ENCODE data around the gene ST6GAL2.

The ST6GAL2 gene

GRCh38 chr2:106843910-106844250 lies 42.1 kb downstream of the ST6GAL2 start:
- no peak for DNase-seq (ENCODE audit: low read depth, low spot score)
- TF ChIP-seq CTCF (IDR thresholded peaks at IDR 0.05; ENCODE audit: low read depth, low read length): no peak
- no peak overlapping the region for H3K4me3 ChIP-seq (ENCODE audit: low read depth, low read length)
- in situ Hi-C loops (cut with HindIII; ENCODE audit: low sequenced_read_pairs): no loop called here

GRCh38 chr2:106843001-106843909 lies 42.7 kb downstream of the ST6GAL2 start:
- no peak for TF ChIP-seq CTCF (IDR thresholded peaks at IDR 0.05; ENCODE audit: low read depth, low read length)
- DNase-seq (ENCODE audit: low read depth, low spot score): no peak
- no peak overlapping the region for H3K4me3 ChIP-seq (ENCODE audit: low read depth, low read length)
- in situ Hi-C loops (cut with HindIII; ENCODE audit: low sequenced_read_pairs): no loop called here

GRCh38 chr2:106841886-106842645 lies 43.9 kb downstream of the ST6GAL2 start:
- in situ Hi-C loops (cut with HindIII; ENCODE audit: low sequenced_read_pairs): no loop called here
- TF ChIP-seq CTCF (IDR thresholded peaks at IDR 0.05; ENCODE audit: low read depth, low read length): no peak
- H3K4me3 ChIP-seq (ENCODE audit: low read depth, low read length): no peak overlapping the region
- DNase-seq (ENCODE audit: low read depth, low spot score): no peak

- DNase-seq (ENCODE audit: low read depth, low spot score): no peak
Observed at GRCh38 chr2:106840818-106841217, 45.1 kb downstream of the ST6GAL2 start.

GRCh38 chr2:106839849-106840595 lies 45.9 kb downstream of the ST6GAL2 start:
- no peak overlapping the region for H3K4me3 ChIP-seq (ENCODE audit: low read depth, low read length)
- TF ChIP-seq CTCF (IDR thresholded peaks at IDR 0.05; ENCODE audit: low read depth, low read length): peak; percentile 27
- no peak for DNase-seq (ENCODE audit: low read depth, low spot score)
- in situ Hi-C loops (cut with HindIII; ENCODE audit: low sequenced_read_pairs): no loop called here

More at GRCh38 chr2:106840818-106841217, 45.1 kb downstream of the ST6GAL2 start:
- H3K4me3 ChIP-seq (ENCODE audit: low read depth, low read length): no peak overlapping the region
- in situ Hi-C loops (cut with HindIII; ENCODE audit: low sequenced_read_pairs): no loop called here
- no peak for TF ChIP-seq CTCF (IDR thresholded peaks at IDR 0.05; ENCODE audit: low read depth, low read length)

- in situ Hi-C loops (cut with HindIII; ENCODE audit: low sequenced_read_pairs): no loop called here
- no peak for TF ChIP-seq CTCF (IDR thresholded peaks at IDR 0.05; ENCODE audit: low read depth, low read length)
- no peak overlapping the region for H3K4me3 ChIP-seq (ENCODE audit: low read depth, low read length)
- DNase-seq (ENCODE audit: low read depth, low spot score): no peak
Observed at GRCh38 chr2:106833256-106833655, 52.7 kb downstream of the ST6GAL2 start.
